H1 (cell line): ENCODE measurements around the gene ERICH2. TPM values are rescaled to one million over a fixed set of nuclear protein-coding genes. Genes with fewer than 3 reads are reported as not detected.
A peak's percentile ranks its signal among the peaks of the same experiment; 100 is the strongest.

ENCODE experiments used
- CTCF ChIA-PET: fragments of 300-600 bp; sonication (Branson Sonifier 250); formaldehyde crosslinking; loops from one replicate; lab custom pipeline; 2021; ENCODE audit not compliant: partially characterized antibody; lab: Charles Lee
- POLR2A ChIA-PET: fragments of 300-600 bp; sonication (Branson Sonifier 250); formaldehyde crosslinking; loops from one replicate; lab custom pipeline; 2021; ENCODE audit warnings: inconsistent platforms; ENCODE audit not compliant: partially characterized antibody; lab: Charles Lee
- DNase-seq, 2 experiments: peaks; one replicate each; pipeline versions ENCODE4 v3.0.0 to v3.0.0-alpha.2; 2010 to 2022; ENCODE audit warnings: low spot score in 2 of 2, low read depth in 1 of 2, mixed read lengths in 1 of 2
- FAIRE-seq: peaks from 2 replicates; lab custom pipeline; 2011; peaks lifted over from hg19 to GRCh38; lab: Jason Lieb, UNC
- H2AFZ ChIP-seq: 2 replicates; pipeline ENCODE4 v1.8.1; 2012; ENCODE audit warnings: low read length, inconsistent platforms
- H2AK5ac ChIP-seq: 2 replicates; pipeline ENCODE4 v1.6.1; 2013; ENCODE audit warnings: low read depth, low read length
- H2BK120ac ChIP-seq: replicated peaks from 2 replicates; pipeline ENCODE3; 2013; ENCODE audit warnings: low read depth, low read length, inconsistent platforms
- H2BK12ac ChIP-seq: 2 replicates; pipeline ENCODE4 v1.6.1; 2013; ENCODE audit warnings: low read depth, low read length
- H2BK15ac ChIP-seq: 2 replicates; pipeline ENCODE4 v1.6.1; 2013; ENCODE audit warnings: low read length
- H2BK20ac ChIP-seq: 2 replicates; pipeline ENCODE4 v1.6.1; 2013; ENCODE audit warnings: low read length
- H2BK5ac ChIP-seq: 2 replicates; pipeline ENCODE4 v1.6.1; 2013; ENCODE audit warnings: low read depth, low read length
- H3K14ac ChIP-seq: 2 replicates; pipeline ENCODE4 v1.6.1; 2013; ENCODE audit warnings: inconsistent platforms; ENCODE audit not compliant: insufficient read length
- H3K18ac ChIP-seq: 2 replicates; pipeline ENCODE4 v1.6.1; 2013; ENCODE audit warnings: low read length; ENCODE audit errors: extremely low read depth
- H3K23ac ChIP-seq: 2 replicates; pipeline ENCODE4 v1.6.1; 2013; ENCODE audit warnings: inconsistent platforms; ENCODE audit not compliant: insufficient read length
- H3K23me2 ChIP-seq: 2 replicates; pipeline ENCODE4 v1.6.1; 2013; ENCODE audit warnings: low read depth, low read length
- H3K27ac ChIP-seq: 2 replicates; pipeline ENCODE4 v1.6.1; 2011; ENCODE audit warnings: low read depth, low read length, inconsistent platforms
- H3K27me3 ChIP-seq, 4 experiments: replicated peaks in 1 of 4; 1 replicate in 1 of 4; 2 replicates in 3 of 4; pipeline versions ENCODE4 v1.6.1 to v1.8.1; 2011 to 2013; ENCODE audit warnings: low read length in 3 of 4, mild to moderate bottlenecking in 3 of 4, inconsistent platforms in 2 of 4, mixed read lengths in 2 of 4, moderate library complexity in 1 of 4; ENCODE audit not compliant: control insufficient read depth in 3 of 4, insufficient read depth in 3 of 4; ENCODE audit errors: extremely low read depth in 1 of 4
- H3K36me3 ChIP-seq, 4 experiments: 2 replicates each; pipeline versions ENCODE4 v1.6.1 to v1.8.1; 2011 to 2013; ENCODE audit warnings: mild to moderate bottlenecking in 4 of 4, low read length in 3 of 4, moderate library complexity in 2 of 4, control low read depth in 1 of 4, inconsistent platforms in 1 of 4; ENCODE audit not compliant: insufficient read depth in 4 of 4, control insufficient read depth in 2 of 4
- H3K4ac ChIP-seq: replicated peaks from 2 replicates; pipeline ENCODE3; 2013; ENCODE audit warnings: low read length, low read depth, mixed read lengths, inconsistent platforms; ENCODE audit not compliant: insufficient read length
- H3K4me1 ChIP-seq, 4 experiments: replicated peaks in 1 of 4; 1 replicate in 1 of 4; 2 replicates in 3 of 4; pipeline versions ENCODE4 v1.6.1 to v1.8.1; 2011 to 2013; ENCODE audit warnings: low read length in 3 of 4, inconsistent platforms in 2 of 4, mixed read lengths in 1 of 4; ENCODE audit not compliant: insufficient read depth in 4 of 4, control insufficient read depth in 3 of 4
- H3K4me2 ChIP-seq, 2 experiments: 2 replicates each; pipeline versions ENCODE4 v1.6.1 to v1.8.1; 2011 to 2013; ENCODE audit warnings: low read depth in 2 of 2, low read length in 2 of 2, control low read depth in 1 of 2, inconsistent platforms in 1 of 2, mild to moderate bottlenecking in 1 of 2; ENCODE audit not compliant: insufficient read depth in 1 of 2
- H3K4me3 ChIP-seq, 4 experiments: fragments of 200-600, 300-600 bp in 1 of 4; sonication (generic), shearing (Covaris generic), sonication (Bioruptor Twin) in 1 of 4; 2 replicates each; pipeline versions ENCODE4 v1.5.1 to v1.8.1; 2011 to 2016; ENCODE audit warnings: low read length in 4 of 4, low read depth in 3 of 4, control low read depth in 2 of 4, inconsistent platforms in 2 of 4, mild to moderate bottlenecking in 2 of 4, mixed read lengths in 1 of 4, moderate library complexity in 1 of 4; ENCODE audit not compliant: insufficient read depth in 2 of 4; ENCODE audit errors: extremely low read depth in 1 of 4
- H3K56ac ChIP-seq: replicated peaks from 2 replicates; pipeline ENCODE3; 2013; ENCODE audit warnings: low read depth, mild to moderate bottlenecking, mixed read lengths, low read length, inconsistent platforms; ENCODE audit not compliant: insufficient read length
- H3K79me1 ChIP-seq: 2 replicates; pipeline ENCODE4 v1.6.1; 2013; ENCODE audit warnings: low read depth, low read length, control low read depth
- H3K79me2 ChIP-seq, 2 experiments: 2 replicates each; pipeline versions ENCODE4 v1.6.1 to v1.8.1; 2012 to 2013; ENCODE audit warnings: low read length in 2 of 2, mild to moderate bottlenecking in 2 of 2, inconsistent platforms in 1 of 2; ENCODE audit not compliant: insufficient read depth in 2 of 2, control insufficient read depth in 1 of 2
- H3K9ac ChIP-seq, 4 experiments: replicated peaks in 1 of 4; 1 replicate in 1 of 4; 2 replicates in 3 of 4; pipeline versions ENCODE4 v1.6.1 to v1.8.1; 2011 to 2013; ENCODE audit warnings: low read depth in 3 of 4, low read length in 3 of 4, control low read depth in 2 of 4, mild to moderate bottlenecking in 2 of 4, moderate library complexity in 2 of 4, inconsistent platforms in 1 of 4; ENCODE audit errors: extremely low read depth in 1 of 4
- H3K9me3 ChIP-seq, 2 experiments: 2 replicates each; pipeline versions ENCODE4 v1.6.1 to v1.8.1; 2012 to 2013; ENCODE audit warnings: mild to moderate bottlenecking in 2 of 2, moderate library complexity in 2 of 2, control low read depth in 1 of 2, inconsistent platforms in 1 of 2, low read depth in 1 of 2, low read length in 1 of 2, mixed read lengths in 1 of 2; ENCODE audit not compliant: insufficient read depth in 2 of 2
- H4K20me1 ChIP-seq, 2 experiments: replicated peaks in 1 of 2; 2 replicates each; pipeline versions ENCODE3 to v1.8.1; 2011 to 2013; ENCODE audit warnings: inconsistent platforms in 2 of 2, low read length in 2 of 2, mild to moderate bottlenecking in 1 of 2; ENCODE audit not compliant: insufficient read depth in 2 of 2, control insufficient read depth in 1 of 2
- H4K5ac ChIP-seq: 2 replicates; pipeline ENCODE4 v1.6.1; 2013; ENCODE audit warnings: low read length, low read depth, mixed read lengths, inconsistent platforms; ENCODE audit not compliant: insufficient read length
- H4K8ac ChIP-seq: 2 replicates; pipeline ENCODE4 v1.8.0; 2013; ENCODE audit warnings: mild to moderate bottlenecking, moderate library complexity, low read length, inconsistent platforms; ENCODE audit not compliant: insufficient read depth; ENCODE audit errors: extremely low read depth
- H4K91ac ChIP-seq: replicated peaks from 2 replicates; pipeline ENCODE3; 2013; ENCODE audit warnings: low read length, mixed read lengths, inconsistent platforms; ENCODE audit not compliant: insufficient read length
- CHD2 ChIP-seq: IDR thresholded peaks from 2 replicates; pipeline ENCODE4 v1.6.1; 2012; ENCODE audit warnings: low read length, improper control_type of control experiment
- EZH2 ChIP-seq: fragments of 200-600 bp; sonication (generic); IDR thresholded peaks from 2 replicates; pipeline ENCODE4 v1.7.1; 2012; ENCODE audit warnings: low read depth, mild to moderate bottlenecking, moderate library complexity, low read length, inconsistent platforms; ENCODE audit not compliant: severe bottlenecking
- KDM4A ChIP-seq: IDR thresholded peaks from one replicate; pipeline ENCODE4 v1.7.1; 2012; ENCODE audit warnings: low read depth, mild to moderate bottlenecking, moderate library complexity, low read length, inconsistent platforms; ENCODE audit not compliant: severe bottlenecking
- RBBP5 ChIP-seq: IDR thresholded peaks from 2 replicates; pipeline ENCODE4 v1.7.1; 2012; ENCODE audit warnings: low read depth, mild to moderate bottlenecking, inconsistent platforms, low read length, moderate library complexity, borderline replicate concordance
- SAP30 ChIP-seq: fragments of 300-600 bp; sonication (generic); IDR thresholded peaks from 2 replicates; pipeline ENCODE4 v1.7.1; 2012; ENCODE audit warnings: low read length, moderate library complexity, mild to moderate bottlenecking, inconsistent platforms; ENCODE audit not compliant: insufficient read depth, insufficient replicate concordance
- SUZ12 ChIP-seq: fragments of 200-600 bp; sonication (generic); IDR thresholded peaks from 2 replicates; pipeline ENCODE4 v1.6.1; 2012; ENCODE audit warnings: mild to moderate bottlenecking, inconsistent platforms, low read length, moderate library complexity, mixed read lengths
- YY1 ChIP-seq: IDR thresholded peaks from 2 replicates; pipeline ENCODE4 v1.6.1; 2011; ENCODE audit warnings: low read depth, mild to moderate bottlenecking, low read length
- WGBS, 2 experiments: shearing (Covaris generic) in 1 of 2; methylation state at CpG; one replicate each; pipeline versions ENCODE4 v1.1.6 to v1.1.7; 2013 to 2015; ENCODE audit warnings: low lambda C conversion rate in 2 of 2, mixed read lengths in 2 of 2, inconsistent platforms in 1 of 2, low coverage in 1 of 2, missing lambda C conversion rate in 1 of 2; ENCODE audit not compliant: insufficient replicate concordance in 2 of 2, insufficient coverage in 1 of 2, insufficient read length in 1 of 2; ENCODE audit errors: extremely low coverage in 1 of 2, missing lambda C conversion rate in 1 of 2; 5-methylcytosine and 5-hydroxymethylcytosine counted together
- polyA plus RNA-seq, 7 experiments: library from polyadenylated mRNA; depleted of rRNA in 3 of 7; stranded (reverse) in 5 of 7; unstranded in 2 of 7; fragments of >200 nt in 5 of 7; fragments of 200-250 nt in 2 of 7; gene quantifications; 1 replicate in 5 of 7; 2 replicates in 1 of 7; 4 replicates in 1 of 7; pipeline versions ENCODE4 v1.2.1 to v1.2.3, GENCODE V29; 2011 to 2013; ENCODE audit warnings: missing spikeins in 2 of 7, mixed read lengths in 2 of 7
- total RNA-seq: library from RNA; stranded (reverse); fragmentation: NEBNext Ultra II Directional; extraction: Animal tissue kit (Norgen Biotek cat#: 25700); gene quantifications from 2 replicates; pipeline ENCODE4 v1.2.1, GENCODE V29; 2021

Gene ERICH2
- total and polyA plus RNA-seq, 2 of the 8 experiments (the other 6 are each of a cell fraction or from before 2014, with no cell fraction given): 0.20 to 2.1 TPM

DNA sequence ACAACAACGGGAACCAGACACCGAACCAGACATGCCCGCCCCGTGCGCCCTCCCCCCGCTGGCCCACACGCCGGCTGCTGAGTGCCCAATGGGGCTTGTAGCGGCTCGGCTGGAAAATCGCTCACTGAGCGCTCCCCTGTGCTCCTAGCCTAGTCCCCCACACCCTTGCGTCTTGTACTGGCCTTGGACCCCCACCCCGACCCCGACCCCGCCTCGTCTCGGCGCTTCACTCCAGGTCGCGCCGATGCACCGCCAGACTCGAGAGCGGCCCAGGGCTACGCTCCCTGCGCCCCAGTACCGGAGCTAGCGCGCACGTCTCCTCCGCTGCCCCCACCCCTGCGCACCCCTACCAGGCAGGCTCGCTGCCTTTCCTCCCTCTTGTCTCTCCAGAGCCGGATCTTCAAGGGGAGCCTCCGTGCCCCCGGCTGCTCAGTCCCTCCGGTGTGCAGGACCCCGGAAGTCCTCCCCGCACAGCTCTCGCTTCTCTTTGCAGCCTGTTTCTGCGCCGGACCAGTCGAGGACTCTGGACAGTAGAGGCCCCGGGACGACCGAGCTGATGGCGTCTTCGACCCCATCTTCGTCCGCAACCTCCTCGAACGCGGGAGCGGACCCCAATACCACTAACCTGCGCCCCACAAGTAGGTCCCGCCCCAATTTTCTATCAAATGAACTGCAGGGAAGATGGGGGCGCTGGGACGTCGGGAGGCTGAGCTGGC lies 48.0 kb downstream of the ERICH2 start:
- no peak overlapping the region for H2BK120ac ChIP-seq
- H2AFZ ChIP-seq: no peak overlapping the region
- H2AK5ac ChIP-seq: no peak overlapping the region
- H4K20me1 ChIP-seq: peaks cover 0 to 7% of the 10 kb centered on the region in 2 experiments
- H3K27ac ChIP-seq: no peak overlapping the region
- no peak overlapping the region for H3K23ac ChIP-seq
- peak overlapping the region; percentile 76 to 89 for H3K4me2 ChIP-seq
- H2BK20ac ChIP-seq: no peak overlapping the region; the same call in 1 of the 2 replicates
- H2BK5ac ChIP-seq: no peak overlapping the region
- no peak overlapping the region for H3K14ac ChIP-seq
- no peak overlapping the region; the same call in 1 of the 2 replicates for H4K8ac ChIP-seq
- no peaks in the 10 kb centered on the region for H3K79me1 ChIP-seq
- no peaks in the 10 kb centered on the region for H3K9me3 ChIP-seq
- H3K23me2 ChIP-seq: peaks cover 44% of the 10 kb centered on the region
- H3K18ac ChIP-seq: no peak overlapping the region; the same call in 1 of the 2 replicates
- H3K79me2 ChIP-seq: no peaks in the 10 kb centered on the region
- peaks cover 83 to 100% (median 98%) of the 10 kb centered on the region in 4 experiments for H3K27me3 ChIP-seq
- H3K4me1 ChIP-seq: peaks cover 5 to 72% (median 35%) of the 10 kb centered on the region in 4 experiments
- H3K4me3 ChIP-seq: peak overlapping the region; percentile 39 to 70 (median 61)
- DNase-seq (peak in 1 of 2 experiments; percentile 78), FAIRE-seq (no peak)
- CTCF ChIA-PET: interaction anchor here (1.1 to 1.4 kb wide), 4 partner anchors 15 to 582 kb away, joined by 3 to 7 read pairs (median 5); no protein-coding TSS in a partner anchor
- POLR2A ChIA-PET: no interaction called here
- 0 out of 2 replicates have a peak overlapping the region, but pooled peaks have one; percentile 60 for H2BK12ac ChIP-seq
- H4K5ac ChIP-seq: no peak overlapping the region
- H3K56ac ChIP-seq: no peak overlapping the region
- WGBS, 2 experiments: 2% methylated on average over 27 of the region's 60 CpGs; no CpG with 5 or more reads in 1 of the 2 experiments
- H3K36me3 ChIP-seq: no peaks in the 10 kb centered on the region; a peak in 1 of 8 replicates
- H3K4ac ChIP-seq: no peak overlapping the region
- TF ChIP-seq YY1 (0 out of 2 replicates have a peak, but pooled peaks have one; percentile 14), SAP30 (peak; percentile 31), RBBP5 (no peak; the same call in 1 of the 2 replicates), SUZ12 (peak; percentile 32), EZH2 (peak; percentile 70), KDM4A (peak; percentile 59), CHD2 (no peak)
- H4K91ac ChIP-seq: no peak overlapping the region
- no peak overlapping the region for H3K9ac ChIP-seq
- 0 out of 2 replicates have a peak overlapping the region, but pooled peaks have one; percentile 72 for H2BK15ac ChIP-seq
